Measurements from ENCODE around the gene LSP1. TPM values are rescaled to one million over a fixed set of nuclear protein-coding genes. Genes with fewer than 3 reads are reported as not detected.

Gene LSP1
- total and polyA plus RNA-seq, 2 donors from 2014 or later: 8.4 to 26.1 TPM

DNA sequence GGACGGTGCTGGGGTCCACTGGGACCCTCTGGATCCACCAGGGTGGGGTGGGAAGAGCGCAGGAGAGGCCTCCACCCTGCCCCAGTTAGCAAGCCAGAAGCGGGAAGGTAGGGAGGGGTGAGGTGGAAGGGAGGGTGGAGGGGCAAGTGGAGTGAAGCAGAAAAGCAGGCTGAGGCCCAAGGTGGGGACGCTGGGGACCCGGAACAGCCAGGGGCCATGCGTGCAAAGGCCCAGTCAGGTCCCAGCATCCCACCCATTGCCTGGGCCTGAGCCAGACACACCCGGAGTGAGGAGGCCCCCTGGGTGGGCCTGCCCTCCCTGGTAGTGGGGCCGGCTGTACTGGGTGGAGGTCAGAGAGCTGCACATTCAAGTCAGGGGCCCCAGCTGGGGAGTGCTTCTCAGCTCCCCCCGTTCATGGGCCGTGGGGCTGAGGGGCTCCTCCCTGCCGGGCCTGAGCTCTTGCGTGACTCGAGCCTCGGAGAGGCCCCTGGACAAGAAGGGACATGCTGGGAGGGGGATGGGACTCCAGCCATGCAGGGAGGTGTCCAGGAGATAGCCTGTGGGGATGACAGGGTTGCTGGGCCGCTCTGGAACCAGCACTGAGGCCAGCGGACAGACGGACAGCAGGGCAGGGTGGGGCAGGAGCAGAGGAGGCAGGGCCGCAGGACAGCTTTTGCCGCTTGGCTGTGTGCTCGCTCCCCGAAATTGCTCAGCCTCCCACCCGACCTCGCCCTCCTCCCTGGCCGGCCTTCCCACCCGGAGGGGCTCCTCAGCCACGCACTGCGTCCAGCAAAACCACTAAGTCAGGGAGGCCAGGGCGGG is 74.4 kb downstream of the LSP1 start:
- peak; percentile 52 to 76 (median 75) for DNase-seq
- no peak for FAIRE-seq
- Histone ChIP-seq H3K9ac (ENCODE audit: low read length in 3 of 3) (no peak overlapping the region), H3K27ac (ENCODE audit: low read depth in 2 of 2, low read length in 2 of 2) (no peak overlapping the region), H3K4me1 (ENCODE audit: control insufficient read depth in 2 of 3, insufficient read depth in 2 of 3, low read depth in 1 of 3, low read length in 3 of 3) (no peaks in the 10 kb centered on the region), H3K4me3 (ENCODE audit: low read length in 3 of 3) (no peak overlapping the region), H3K27me3 (ENCODE audit: control insufficient read depth, insufficient read depth, low read length) (no peaks in the 10 kb centered on the region), H3K36me3 (ENCODE audit: control insufficient read depth in 2 of 3, insufficient read depth in 3 of 3, low read length in 3 of 3) (no peaks in the 10 kb centered on the region), H3K9me3 (ENCODE audit: control insufficient read depth in 2 of 3, insufficient read depth in 1 of 3, low read length in 3 of 3) (no peaks in the 10 kb centered on the region)
- intact Hi-C loops (cut with DNase I): no loop called here
- TF ChIP-seq, protein P1, sequence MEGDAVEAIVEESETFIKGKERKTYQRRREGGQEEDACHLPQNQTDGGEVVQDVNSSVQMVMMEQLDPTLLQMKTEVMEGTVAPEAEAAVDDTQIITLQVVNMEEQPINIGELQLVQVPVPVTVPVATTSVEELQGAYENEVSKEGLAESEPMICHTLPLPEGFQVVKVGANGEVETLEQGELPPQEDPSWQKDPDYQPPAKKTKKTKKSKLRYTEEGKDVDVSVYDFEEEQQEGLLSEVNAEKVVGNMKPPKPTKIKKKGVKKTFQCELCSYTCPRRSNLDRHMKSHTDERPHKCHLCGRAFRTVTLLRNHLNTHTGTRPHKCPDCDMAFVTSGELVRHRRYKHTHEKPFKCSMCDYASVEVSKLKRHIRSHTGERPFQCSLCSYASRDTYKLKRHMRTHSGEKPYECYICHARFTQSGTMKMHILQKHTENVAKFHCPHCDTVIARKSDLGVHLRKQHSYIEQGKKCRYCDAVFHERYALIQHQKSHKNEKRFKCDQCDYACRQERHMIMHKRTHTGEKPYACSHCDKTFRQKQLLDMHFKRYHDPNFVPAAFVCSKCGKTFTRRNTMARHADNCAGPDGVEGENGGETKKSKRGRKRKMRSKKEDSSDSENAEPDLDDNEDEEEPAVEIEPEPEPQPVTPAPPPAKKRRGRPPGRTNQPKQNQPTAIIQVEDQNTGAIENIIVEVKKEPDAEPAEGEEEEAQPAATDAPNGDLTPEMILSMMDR (IDR thresholded peaks at IDR 0.05; ENCODE audit: borderline replicate concordance, extremely low read depth, insufficient read depth): no peak

DNA sequence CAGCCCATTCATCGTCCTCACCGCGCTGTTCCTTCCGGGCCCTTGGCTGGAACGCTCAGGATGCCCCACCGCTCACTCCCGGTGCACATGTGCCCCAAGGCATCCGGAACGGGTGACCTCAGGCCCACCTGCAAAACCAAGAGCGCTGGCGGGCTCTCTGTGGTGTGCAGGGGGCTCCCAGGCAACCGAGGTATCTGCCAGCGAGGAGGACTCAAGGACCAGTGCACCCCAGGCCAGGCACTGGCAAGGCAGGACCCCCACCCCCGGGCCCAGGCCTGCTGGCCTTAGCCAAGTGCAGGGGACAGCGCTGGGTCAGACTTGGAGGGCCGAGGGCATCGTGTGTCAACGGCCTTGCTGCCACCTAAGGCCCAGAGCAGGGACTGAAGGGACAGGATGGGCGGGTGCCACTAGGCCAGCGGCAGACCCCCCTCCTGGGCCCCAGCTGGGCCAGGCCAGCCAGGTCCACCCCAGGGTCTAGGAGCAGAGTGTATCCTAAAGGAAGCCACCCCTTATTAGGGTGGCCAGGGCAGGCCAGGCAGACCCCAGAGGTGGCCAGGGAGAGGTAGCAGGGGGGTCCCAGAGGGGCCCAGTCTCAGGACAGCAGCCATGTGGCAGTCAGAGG is 75.1 kb downstream of the LSP1 start:
- H3K9me3 ChIP-seq (ENCODE audit: control insufficient read depth in 2 of 3, insufficient read depth in 1 of 3, low read length in 3 of 3): no peaks in the 10 kb centered on the region
- no peak overlapping the region for H3K4me3 ChIP-seq (ENCODE audit: low read length in 3 of 3)
- no peak overlapping the region for H3K9ac ChIP-seq (ENCODE audit: low read length in 3 of 3)
- TF ChIP-seq, protein P1 (IDR thresholded peaks at IDR 0.05; ENCODE audit: borderline replicate concordance, extremely low read depth, insufficient read depth): no peak
- no peaks in the 10 kb centered on the region for H3K27me3 ChIP-seq (ENCODE audit: control insufficient read depth, insufficient read depth, low read length)
- no peak overlapping the region for H3K27ac ChIP-seq (ENCODE audit: low read depth in 2 of 2, low read length in 2 of 2)
- H3K4me1 ChIP-seq (ENCODE audit: control insufficient read depth in 2 of 3, insufficient read depth in 2 of 3, low read depth in 1 of 3, low read length in 3 of 3): no peaks in the 10 kb centered on the region
- H3K36me3 ChIP-seq (ENCODE audit: control insufficient read depth in 2 of 3, insufficient read depth in 3 of 3, low read length in 3 of 3): no peaks in the 10 kb centered on the region
- intact Hi-C loops (cut with DNase I): no loop called here
- no peak for FAIRE-seq
- DNase-seq: peak in 2 of 5 donors; percentile 63 to 68

DNA sequence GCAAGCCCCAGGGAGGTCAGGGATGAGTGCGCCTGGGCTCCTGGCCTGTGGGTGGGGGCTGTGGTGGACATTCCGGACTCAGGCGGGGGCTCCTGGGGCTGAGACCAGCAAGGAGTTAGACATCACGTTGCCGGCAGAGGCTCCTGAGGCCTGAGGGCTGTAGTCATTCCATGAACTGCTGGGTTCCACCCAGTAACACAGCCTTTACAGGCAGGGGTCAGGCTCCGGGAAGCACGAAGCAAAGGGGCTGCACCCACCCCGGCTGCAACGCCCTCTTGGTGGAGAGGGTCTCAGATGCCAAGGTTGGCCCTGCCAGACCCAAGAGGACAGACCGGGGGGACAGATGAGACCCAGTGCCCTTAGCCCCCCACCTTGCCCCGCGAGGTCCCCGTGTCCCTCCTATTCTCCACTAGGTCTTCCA is 75.6 kb downstream of the LSP1 start:
- Histone ChIP-seq H3K9ac (ENCODE audit: low read length in 3 of 3) (no peak overlapping the region), H3K4me3 (ENCODE audit: low read length in 3 of 3) (no peak overlapping the region), H3K4me1 (ENCODE audit: control insufficient read depth in 2 of 3, insufficient read depth in 2 of 3, low read depth in 1 of 3, low read length in 3 of 3) (no peaks in the 10 kb centered on the region), H3K9me3 (ENCODE audit: control insufficient read depth in 2 of 3, insufficient read depth in 1 of 3, low read length in 3 of 3) (no peaks in the 10 kb centered on the region), H3K36me3 (ENCODE audit: control insufficient read depth in 2 of 3, insufficient read depth in 3 of 3, low read length in 3 of 3) (no peaks in the 10 kb centered on the region), H3K27ac (ENCODE audit: low read depth in 2 of 2, low read length in 2 of 2) (no peak overlapping the region), H3K27me3 (ENCODE audit: control insufficient read depth, insufficient read depth, low read length) (no peaks in the 10 kb centered on the region)
- FAIRE-seq: no peak
- intact Hi-C loops (cut with DNase I): no loop called here
- DNase-seq: peak in 2 of 5 donors; percentile 61 to 64
- TF ChIP-seq, protein P1 (IDR thresholded peaks at IDR 0.05; ENCODE audit: borderline replicate concordance, extremely low read depth, insufficient read depth): no peak
